HG02571 (cell line): ENCODE results near the gene PCSK4.

Experiments used
- ATAC-seq: cut with Tn5 transposase; IDR thresholded peaks from one replicate; pipeline ENCODE4 v1.9.1; 2021; ENCODE audit warnings: mild to moderate bottlenecking, moderate library complexity; ENCODE audit not compliant: unreplicated experiment

The PCSK4 gene

GRCh38 chr19:1472231-1473084, 17.7 kb downstream of the PCSK4 start:
- no peak for ATAC-seq

DNA sequence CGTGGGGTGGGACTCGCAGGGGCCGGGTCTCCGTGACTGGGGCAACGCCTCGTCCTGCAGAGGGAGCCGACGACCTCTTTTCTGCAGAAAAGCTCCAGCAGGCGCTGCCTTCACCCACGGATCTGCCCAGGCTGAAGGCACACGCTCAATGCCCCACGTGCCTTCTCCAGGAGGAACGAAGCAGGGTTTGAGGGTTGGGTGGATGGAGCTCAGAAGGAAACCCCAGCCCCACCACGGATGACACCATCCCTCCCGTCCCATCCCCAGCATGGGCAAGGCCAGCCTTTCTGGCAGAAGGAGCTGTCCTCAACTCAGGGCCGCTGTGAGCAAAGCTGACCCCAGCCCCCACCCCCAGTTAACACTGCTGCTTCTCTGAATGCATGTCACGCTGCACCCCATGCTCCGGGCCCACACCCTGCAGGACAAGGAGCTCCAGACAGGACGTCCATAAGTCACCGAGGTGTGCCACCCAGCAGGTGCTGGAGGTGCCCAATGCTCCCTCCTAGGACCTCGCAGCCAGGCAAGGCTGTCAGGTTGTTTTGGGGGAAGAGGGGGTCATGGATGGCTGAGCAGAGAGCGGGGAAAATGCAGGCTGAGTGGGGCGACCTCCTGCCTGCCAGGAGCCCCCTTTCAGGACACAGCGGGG, 18.5 kb downstream of the PCSK4 start:
- no peak for ATAC-seq

- no peak for ATAC-seq
Observed at GRCh38 chr19:1471010-1471514, 19.1 kb downstream of the PCSK4 start.

DNA sequence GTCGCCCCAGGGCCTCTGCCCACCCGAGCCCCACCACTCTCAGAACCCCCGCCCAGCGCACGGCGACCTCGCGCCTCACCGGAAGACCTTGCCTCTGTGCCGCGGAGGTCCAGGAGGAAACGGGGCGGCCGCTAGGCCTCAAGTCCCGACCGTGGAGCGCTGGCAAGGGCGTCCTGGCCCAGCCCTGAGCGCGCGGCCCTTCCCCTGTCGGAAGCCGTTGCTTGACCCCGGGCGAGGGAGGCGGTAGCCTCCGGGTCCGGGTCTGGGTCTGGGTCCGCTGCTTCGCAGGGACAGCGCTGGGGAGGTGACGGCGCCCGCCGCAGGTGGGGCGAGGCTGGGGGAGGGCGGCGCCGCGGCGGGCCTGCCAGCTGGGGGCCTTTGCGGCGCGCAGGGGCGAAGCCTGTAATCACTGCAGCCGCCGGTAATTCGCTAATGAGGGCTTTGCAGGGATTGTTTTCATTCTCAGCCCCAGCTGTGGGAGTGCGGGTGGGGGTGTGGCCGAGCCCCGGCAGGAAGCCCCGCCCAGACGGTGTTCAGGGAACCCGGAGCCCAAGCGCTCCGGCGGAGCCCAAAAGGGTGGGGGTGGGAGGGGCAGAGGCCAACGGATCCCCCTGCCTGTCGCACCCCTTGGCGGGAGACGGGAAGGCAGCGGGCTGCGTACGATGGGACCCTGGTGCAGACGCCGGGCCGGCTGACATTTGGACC, 19.7 kb downstream of the PCSK4 start:
- no peak for ATAC-seq

GRCh38 chr19:1470055-1470304, 20.2 kb downstream of the PCSK4 start:
- ATAC-seq, result no peak

GRCh38 chr19:1469255-1470054, 20.7 kb downstream of the PCSK4 start:
- ATAC-seq, result no peak

DNA sequence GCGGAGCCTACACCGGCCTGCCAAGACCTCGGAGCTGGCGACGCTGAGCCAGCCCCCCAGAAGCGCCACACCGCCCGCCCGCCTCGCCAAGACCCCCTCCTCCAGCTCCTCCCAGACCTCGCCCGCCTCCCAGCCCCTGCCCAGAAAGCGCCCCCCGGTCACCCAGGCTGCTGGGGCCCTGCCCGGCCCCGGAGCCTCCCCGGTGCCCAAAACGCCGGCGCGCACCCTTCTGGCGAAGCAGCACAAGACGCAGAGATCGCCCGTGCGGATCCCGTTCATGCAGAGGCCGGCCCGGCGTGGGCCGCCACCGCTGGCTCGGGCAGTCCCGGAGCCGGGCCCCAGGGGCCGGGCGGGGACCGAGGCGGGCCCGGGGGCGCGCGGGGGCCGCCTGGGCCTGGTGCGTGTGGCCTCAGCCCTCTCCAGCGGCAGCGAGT, 21.3 kb downstream of the PCSK4 start:
- ATAC-seq, result no peak

DNA sequence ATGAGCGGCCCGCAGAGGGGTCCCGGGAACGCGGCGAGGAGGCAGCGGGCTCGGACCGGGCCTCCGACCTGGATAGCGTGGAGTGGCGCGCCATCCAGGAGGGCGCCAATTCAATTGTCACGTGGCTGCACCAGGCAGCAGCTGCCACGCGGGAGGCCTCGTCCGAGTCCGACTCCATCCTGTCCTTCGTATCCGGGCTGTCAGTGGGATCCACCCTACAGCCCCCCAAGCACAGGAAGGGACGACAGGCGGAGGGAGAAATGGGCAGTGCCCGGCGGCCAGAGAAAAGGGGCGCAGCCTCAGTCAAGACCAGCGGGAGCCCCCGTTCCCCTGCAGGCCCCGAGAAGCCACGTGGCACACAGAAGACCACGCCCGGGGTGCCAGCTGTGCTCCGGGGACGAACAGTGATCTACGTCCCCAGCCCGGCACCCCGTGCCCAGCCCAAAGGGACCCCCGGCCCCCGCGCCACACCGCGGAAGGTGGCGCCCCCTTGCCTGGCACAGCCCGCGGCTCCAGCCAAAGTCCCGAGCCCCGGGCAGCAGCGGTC, 21.8 kb downstream of the PCSK4 start:
- no peak for ATAC-seq

- ATAC-seq, result no peak
Observed at GRCh38 chr19:1467490-1468273, 22.5 kb downstream of the PCSK4 start.

GRCh38 chr19:1467215-1467489, 23.0 kb downstream of the PCSK4 start:
- ATAC-seq, result no peak

DNA sequence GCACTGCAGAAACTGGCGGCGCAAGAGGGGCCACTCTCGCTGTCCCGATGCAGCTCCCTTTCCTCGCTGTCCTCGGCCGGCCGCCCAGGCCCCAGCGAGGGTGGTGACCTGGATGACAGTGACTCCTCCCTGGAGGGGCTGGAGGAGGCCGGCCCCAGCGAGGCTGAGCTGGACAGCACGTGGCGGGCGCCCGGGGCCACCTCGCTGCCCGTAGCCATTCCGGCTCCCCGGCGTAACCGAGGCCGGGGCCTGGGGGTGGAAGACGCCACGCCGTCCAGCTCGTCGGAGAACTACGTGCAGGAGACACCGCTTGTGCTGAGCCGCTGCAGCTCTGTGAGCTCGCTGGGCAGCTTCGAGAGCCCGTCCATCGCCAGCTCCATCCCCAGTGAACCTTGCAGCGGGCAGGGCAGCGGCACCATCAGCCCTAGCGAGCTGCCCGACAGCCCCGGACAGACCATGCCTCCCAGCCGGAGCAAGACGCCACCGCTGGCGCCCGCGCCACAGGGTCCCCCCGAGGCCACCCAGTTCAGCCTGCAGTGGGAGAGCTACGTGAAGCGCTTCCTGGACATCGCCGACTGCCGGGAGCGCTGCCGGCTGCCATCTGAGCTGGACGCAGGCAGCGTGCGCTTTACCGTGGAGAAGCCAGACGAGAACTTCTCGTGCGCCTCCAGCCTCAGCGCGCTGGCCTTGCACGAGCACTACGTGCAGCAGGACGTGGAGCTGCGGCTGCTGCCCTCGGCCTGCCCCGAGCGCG, 23.5 kb downstream of the PCSK4 start:
- no peak for ATAC-seq

- no peak for ATAC-seq
Observed at GRCh38 chr19:1466018-1466460, 24.1 kb downstream of the PCSK4 start.

GRCh38 chr19:1465191-1466016, 24.7 kb downstream of the PCSK4 start:
- ATAC-seq, result no peak

GRCh38 chr19:1461862-1462261, 28.3 kb downstream of the PCSK4 start:
- ATAC-seq, result no peak

DNA sequence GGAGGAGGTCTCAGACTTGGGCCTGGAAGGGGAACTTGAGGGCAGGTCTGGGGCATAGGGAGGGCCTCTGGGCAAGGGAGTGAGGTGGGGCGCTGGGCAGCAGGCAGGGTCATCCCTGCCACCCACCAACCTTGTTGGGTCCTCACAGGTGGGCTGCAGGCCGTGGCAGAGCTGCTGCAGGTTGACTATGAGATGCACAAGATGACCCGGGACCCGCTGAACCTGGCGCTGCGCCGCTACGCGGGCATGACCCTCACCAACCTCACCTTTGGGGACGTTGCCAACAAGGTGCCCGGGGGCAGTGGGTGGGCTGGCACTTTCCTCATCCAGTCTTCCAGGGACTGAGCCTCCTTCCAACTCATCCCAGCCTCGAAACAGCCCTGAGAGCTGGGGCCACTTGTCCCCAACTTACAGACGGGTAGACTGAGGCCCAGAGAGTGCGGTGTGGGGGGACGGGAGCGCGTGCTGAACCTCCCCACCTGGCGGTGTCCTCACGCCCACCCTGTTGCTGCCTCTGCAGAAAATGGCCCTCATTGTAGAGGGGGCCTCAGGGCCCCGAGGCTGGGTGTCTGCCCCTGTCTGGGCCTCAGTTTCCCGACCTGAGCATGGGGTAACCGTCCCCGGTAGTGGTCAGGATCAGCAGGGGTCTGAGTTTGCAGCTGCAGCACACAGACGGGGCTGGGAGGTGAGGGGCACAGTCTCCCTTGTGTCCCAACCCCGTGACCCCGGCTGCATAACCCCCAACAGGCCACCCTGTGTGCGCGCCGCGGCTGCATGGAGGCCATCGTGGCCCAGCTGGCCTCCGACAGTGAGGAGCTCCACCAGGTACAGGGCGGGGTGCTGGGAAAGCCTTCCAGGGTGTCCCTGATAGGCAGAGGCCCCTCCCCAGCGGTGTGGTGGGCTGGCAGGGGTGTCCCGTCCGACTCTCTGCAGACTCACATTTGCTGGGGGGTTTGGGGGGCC, 29.8 kb downstream of the PCSK4 start:
- ATAC-seq, result no peak

DNA sequence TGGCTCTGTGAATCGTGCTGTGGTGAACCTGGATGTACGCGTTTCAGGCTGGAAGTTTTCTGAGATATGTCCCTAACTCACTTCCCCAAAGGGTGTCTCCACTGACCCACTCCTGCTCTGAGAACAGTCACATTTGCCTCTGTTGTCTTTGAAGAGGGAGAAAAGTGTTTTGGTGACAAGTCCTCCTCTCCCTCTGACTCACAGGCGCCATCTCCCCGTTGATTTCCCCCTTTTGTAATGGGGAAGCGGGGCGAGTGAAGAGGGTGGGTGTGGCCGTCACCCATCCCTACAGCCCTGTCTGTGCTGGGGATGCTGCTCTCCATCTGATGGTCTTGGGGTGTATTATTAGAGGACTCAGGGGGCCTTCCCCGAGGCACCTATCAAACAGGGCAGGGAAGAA, 30.7 kb downstream of the PCSK4 start:
- no peak for ATAC-seq

DNA sequence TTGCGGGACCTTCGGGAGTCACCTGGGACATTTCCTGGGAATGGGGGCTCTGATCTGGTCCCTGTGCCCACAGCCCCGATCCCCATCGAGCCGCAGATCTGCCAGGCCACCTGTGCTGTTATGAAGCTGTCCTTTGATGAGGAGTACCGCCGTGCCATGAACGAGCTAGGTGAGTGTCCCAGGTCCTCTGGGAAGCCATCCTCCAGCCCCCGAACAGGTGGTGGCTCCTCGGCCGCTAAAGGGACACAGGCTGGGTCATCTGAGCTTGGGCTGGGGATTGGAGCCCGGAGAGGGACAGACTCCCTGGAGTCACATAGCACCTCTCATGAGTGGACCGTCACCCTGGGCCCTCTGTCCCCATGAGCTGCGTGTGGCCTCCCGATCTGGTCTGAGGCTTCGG, 32.3 kb downstream of the PCSK4 start:
- ATAC-seq, result no peak
